ENCODE measurements around the gene TYW5. TPM values are rescaled to one million over a fixed set of nuclear protein-coding genes. Genes with fewer than 3 reads are reported as not detected.
A peak's percentile ranks its signal among the peaks of the same experiment; 100 is the strongest.

The TYW5 gene
- total RNA-seq, 1 donor from 2014 or later, result 8.5 TPM

DNA sequence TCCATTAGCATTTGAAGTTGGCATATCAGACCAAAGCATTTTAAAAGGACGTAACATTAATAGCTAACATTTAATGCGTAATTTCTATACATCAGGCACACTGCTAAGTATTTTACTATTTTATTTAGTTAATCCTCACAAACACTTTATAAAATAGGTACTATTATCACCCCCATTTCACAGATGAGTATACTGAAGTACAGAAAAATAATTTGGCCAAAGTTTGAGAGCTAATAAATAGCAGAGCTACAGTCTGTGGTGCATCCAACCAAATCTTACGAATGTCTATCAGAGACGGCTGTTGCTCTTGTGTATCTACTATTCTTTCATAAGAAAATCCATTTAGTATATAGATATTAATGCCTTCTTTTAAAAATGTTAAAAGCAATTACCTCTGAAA lies 11.9 kb downstream of the TYW5 start:
- Mint-ChIP-seq H3K36me3 (ENCODE audit: unreplicated experiment) (peaks cover 5% of the 10 kb centered on the region), H3K4me1 (ENCODE audit: low read depth, unreplicated experiment) (no peaks in the 10 kb centered on the region), H3K27ac (ENCODE audit: unreplicated experiment) (no peak overlapping the region), H3K27me3 (ENCODE audit: unreplicated experiment) (no peaks in the 10 kb centered on the region), H3K4me3 (ENCODE audit: unreplicated experiment) (no peak overlapping the region), H3K9me3 (ENCODE audit: unreplicated experiment) (no peaks in the 10 kb centered on the region)
- DNase-seq, result no peak
- TF ChIP-seq, protein P1, sequence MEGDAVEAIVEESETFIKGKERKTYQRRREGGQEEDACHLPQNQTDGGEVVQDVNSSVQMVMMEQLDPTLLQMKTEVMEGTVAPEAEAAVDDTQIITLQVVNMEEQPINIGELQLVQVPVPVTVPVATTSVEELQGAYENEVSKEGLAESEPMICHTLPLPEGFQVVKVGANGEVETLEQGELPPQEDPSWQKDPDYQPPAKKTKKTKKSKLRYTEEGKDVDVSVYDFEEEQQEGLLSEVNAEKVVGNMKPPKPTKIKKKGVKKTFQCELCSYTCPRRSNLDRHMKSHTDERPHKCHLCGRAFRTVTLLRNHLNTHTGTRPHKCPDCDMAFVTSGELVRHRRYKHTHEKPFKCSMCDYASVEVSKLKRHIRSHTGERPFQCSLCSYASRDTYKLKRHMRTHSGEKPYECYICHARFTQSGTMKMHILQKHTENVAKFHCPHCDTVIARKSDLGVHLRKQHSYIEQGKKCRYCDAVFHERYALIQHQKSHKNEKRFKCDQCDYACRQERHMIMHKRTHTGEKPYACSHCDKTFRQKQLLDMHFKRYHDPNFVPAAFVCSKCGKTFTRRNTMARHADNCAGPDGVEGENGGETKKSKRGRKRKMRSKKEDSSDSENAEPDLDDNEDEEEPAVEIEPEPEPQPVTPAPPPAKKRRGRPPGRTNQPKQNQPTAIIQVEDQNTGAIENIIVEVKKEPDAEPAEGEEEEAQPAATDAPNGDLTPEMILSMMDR (IDR thresholded peaks at IDR 0.05; ENCODE audit: partially characterized antibody, unreplicated experiment), result no peak

DNA sequence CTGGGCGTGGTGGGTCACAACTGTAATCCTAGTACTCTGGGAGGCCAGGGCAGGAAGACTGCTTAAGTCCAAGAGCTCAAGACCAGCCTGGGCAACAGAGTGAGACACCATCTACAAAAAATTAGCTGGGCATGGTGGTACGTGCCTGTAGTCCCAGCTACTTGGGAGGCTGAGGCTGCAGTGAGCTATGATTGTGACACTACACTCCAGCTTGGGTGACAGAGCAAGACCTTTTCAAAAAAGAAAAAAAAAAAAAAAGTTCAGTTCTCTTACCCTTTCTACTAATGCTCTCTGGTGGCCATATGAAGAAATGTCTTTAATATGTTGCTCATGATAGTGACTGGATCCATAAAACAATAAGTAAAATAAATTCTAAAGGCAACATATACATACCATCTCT lies 14.9 kb downstream of the TYW5 start:
- Mint-ChIP-seq H3K27me3 (ENCODE audit: unreplicated experiment) (no peaks in the 10 kb centered on the region), H3K4me3 (ENCODE audit: unreplicated experiment) (no peak overlapping the region), H3K36me3 (ENCODE audit: unreplicated experiment) (peaks cover 5% of the 10 kb centered on the region), H3K9me3 (ENCODE audit: unreplicated experiment) (no peaks in the 10 kb centered on the region), H3K27ac (ENCODE audit: unreplicated experiment) (no peak overlapping the region), H3K4me1 (ENCODE audit: low read depth, unreplicated experiment) (no peaks in the 10 kb centered on the region)
- DNase-seq, result no peak
- TF ChIP-seq, protein P1 (IDR thresholded peaks at IDR 0.05; ENCODE audit: partially characterized antibody, unreplicated experiment), result peak; percentile 42

DNA sequence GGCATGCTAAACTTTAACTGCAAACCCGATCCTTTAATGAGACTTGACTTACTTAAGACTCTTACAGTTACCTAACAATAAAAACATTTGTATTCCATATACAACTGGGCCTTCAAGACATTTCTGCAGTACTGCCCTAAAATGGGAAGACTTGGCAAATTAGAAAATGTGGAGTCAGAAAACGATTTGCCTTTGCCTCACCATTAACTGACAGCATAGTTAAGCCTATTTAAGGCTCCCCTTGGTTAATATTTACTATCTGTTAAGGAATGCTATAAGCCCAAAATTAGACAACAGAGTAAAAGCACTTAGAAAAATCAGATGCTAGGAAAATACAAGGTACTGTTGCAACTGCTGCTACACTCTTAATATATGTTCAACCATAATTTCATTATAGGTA lies 18.7 kb downstream of the TYW5 start:
- Mint-ChIP-seq H3K4me3 (ENCODE audit: unreplicated experiment) (no peak overlapping the region), H3K27me3 (ENCODE audit: unreplicated experiment) (peaks cover 2% of the 10 kb centered on the region), H3K36me3 (ENCODE audit: unreplicated experiment) (no peaks in the 10 kb centered on the region), H3K9me3 (ENCODE audit: unreplicated experiment) (no peaks in the 10 kb centered on the region), H3K4me1 (ENCODE audit: low read depth, unreplicated experiment) (no peaks in the 10 kb centered on the region), H3K27ac (ENCODE audit: unreplicated experiment) (no peak overlapping the region)
- TF ChIP-seq, protein P1 (IDR thresholded peaks at IDR 0.05; ENCODE audit: partially characterized antibody, unreplicated experiment), result no peak
- DNase-seq, result no peak

DNA sequence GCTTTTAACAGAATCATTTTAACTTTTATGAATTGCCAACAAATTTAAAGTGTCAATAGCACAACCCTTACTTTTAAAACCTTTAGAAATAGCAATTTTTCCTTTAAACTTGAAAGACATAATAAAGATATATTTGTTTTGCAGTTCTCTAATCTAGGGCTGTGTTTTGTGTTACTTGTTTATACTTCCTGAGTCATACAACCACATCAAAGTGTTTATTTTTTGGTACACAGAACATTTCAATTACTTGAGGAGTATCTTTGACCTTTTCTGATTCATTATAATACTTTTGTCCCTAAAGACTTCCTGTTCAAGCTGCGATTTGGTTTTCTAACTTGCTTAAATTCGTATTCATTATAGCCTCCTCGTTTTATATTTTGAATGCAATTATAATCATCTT lies 21.8 kb downstream of the TYW5 start:
- Mint-ChIP-seq H3K4me1 (ENCODE audit: low read depth, unreplicated experiment) (no peaks in the 10 kb centered on the region), H3K27me3 (ENCODE audit: unreplicated experiment) (peaks cover 2% of the 10 kb centered on the region), H3K4me3 (ENCODE audit: unreplicated experiment) (no peak overlapping the region), H3K27ac (ENCODE audit: unreplicated experiment) (no peak overlapping the region), H3K36me3 (ENCODE audit: unreplicated experiment) (no peaks in the 10 kb centered on the region), H3K9me3 (ENCODE audit: unreplicated experiment) (peaks cover 2% of the 10 kb centered on the region)
- no peak for DNase-seq
- TF ChIP-seq, protein P1 (IDR thresholded peaks at IDR 0.05; ENCODE audit: partially characterized antibody, unreplicated experiment), result no peak

- Mint-ChIP-seq H3K4me1 (ENCODE audit: low read depth, unreplicated experiment) (no peaks in the 10 kb centered on the region), H3K9me3 (ENCODE audit: unreplicated experiment) (peaks cover 2% of the 10 kb centered on the region), H3K4me3 (ENCODE audit: unreplicated experiment) (no peak overlapping the region), H3K36me3 (ENCODE audit: unreplicated experiment) (no peaks in the 10 kb centered on the region), H3K27me3 (ENCODE audit: unreplicated experiment) (peaks cover 2% of the 10 kb centered on the region), H3K27ac (ENCODE audit: unreplicated experiment) (no peak overlapping the region)
- TF ChIP-seq, protein P1 (IDR thresholded peaks at IDR 0.05; ENCODE audit: partially characterized antibody, unreplicated experiment), result no peak
- no peak for DNase-seq
These were observed 22.9 kb downstream of the TYW5 start for GRCh38 chr2:199932312-199932855.

Data from glutamatergic neuron (in vitro differentiated cells).